Brain pericyte (primary cell): ENCODE measurements around the gene KCNQ2.

ENCODE experiments used
- DNase-seq: peaks from one replicate; pipeline ENCODE4 v3.0.0-alpha.2; 2012; ENCODE audit warnings: low read depth, low spot score

The KCNQ2 gene

DNA sequence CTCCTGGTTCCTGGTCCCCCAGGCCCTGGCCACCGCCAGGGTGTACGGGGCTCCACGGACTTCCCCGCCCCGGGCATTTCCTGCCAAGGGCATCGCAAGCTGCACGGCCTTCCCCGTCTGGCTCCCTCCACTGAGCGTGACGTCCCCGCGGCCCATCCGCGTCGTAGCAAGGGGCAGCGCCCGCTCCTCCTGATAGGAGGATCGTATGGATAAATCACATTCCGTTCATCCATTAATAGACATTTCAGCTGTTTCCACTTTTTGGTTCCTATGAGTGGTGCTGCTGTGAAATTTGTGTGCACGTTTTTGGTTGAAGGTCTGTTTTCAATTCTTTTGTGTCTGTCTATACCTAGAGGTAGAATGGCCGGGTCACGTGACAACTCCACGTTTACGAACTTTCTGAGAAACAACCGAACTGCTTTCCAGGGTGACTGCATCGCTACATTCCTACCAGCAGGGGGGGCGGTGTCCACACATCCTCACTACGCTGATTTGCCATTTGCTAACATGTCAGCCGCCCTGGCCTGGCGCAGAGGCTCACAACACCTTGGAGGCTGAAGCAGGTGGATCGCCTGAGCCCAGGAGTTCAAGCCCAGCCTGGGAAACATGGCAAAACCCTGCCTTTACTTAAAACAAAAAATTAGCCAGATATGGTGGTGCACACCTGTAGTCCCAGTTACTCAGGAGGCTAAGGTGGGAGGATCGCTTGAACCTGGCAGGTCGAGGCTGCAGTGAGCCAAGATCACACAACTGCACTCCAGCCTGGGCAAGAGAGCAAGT, 37.7 kb downstream of the KCNQ2 start:
- no peak for DNase-seq

- DNase-seq = no peak
Measured at GRCh38 chr20:63433756-63434531, 38.5 kb downstream of the KCNQ2 start.

GRCh38 chr20:63433351-63433750, 39.1 kb downstream of the KCNQ2 start:
- no peak for DNase-seq

DNA sequence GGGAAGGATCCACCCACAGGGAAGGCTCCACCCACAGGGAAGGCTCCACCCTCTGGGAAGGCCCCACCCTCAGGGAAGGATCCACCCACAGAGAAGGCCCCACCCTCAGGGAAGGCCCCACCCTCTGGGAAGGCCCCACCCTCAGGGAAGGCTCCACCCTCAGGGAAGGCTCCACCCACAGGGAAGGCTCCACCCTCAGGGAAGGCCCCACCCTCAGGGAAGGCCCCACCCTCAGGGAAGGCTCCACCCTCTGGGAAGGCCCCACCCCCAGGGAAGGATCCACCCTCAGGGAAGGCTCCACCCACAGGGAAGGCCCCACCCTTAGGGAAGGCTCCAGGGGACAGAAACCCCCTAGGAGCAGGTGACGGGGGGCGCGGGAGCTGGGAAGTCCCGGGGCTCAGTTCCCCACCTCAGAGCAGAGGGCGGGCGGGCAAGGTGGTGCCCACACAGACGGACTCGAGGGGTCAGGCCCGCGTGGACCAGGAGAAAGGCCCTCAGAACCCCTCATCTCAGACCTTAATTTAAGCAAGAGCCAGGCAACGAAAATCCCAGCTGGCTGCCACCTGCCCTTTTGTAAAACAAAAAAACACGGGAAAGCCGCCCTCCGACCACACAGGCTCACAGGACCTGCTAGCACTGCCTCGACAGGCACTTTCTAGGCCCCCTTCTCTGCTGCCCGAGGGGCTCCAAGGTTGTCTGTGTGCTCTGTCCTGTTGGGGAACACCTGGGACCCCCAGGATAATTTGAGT, 39.7 kb downstream of the KCNQ2 start:
- DNase-seq = no peak

GRCh38 chr20:63431944-63432343, 40.5 kb downstream of the KCNQ2 start:
- no peak for DNase-seq

GRCh38 chr20:63430891-63431290, 41.6 kb downstream of the KCNQ2 start:
- DNase-seq = no peak

DNA sequence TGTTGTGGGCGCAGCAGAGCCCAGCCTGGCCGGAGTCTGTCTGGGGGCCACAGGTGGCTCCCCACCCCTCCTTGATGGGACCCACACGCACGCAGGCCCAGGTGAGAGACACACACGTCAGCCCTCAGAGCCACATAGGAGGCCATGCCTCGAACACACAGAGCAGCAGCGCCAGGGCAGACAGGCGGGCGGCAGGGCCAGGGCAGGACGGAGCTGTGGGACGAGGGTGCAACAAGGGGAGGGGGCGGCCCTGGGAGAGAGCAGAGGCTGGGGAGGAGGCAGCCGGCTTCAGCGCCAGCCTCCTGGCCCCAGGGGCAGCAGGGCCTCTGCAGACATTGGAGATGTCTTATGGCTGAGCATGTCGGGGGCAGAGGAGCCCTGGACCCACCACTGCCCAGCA, 42.5 kb downstream of the KCNQ2 start:
- DNase-seq = no peak

DNA sequence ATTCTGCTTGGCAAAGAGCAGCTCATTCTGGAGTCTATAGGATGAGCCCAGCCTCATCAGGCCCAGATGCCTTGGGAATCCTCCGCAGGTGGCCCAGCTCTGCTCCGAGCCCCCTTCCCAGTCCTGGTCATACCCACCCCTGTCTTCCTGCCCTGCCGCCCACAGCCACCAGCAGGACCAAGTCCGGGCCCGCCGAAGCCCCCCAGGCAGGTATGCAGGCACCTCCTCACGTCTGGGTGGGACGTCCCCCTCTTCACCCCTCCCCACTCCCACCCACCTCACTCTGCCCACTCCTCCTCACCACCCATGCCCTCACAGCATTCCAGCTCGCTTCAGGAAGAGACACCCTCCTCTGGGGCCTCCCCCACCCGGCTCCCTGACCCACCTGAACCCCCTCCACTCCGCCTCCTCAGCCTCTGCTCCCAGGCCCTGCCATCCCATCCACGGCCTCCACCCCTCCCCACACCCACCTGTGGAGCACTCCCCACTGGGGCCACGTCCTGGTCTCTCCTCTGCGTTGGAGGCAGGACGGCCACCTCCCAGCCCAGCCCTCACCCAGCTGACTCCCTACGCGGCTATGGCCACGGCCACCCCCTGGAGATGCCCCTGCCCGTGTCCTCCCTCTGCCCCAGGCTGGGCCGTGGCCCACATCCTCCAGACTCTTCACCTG, 43.4 kb downstream of the KCNQ2 start:
- DNase-seq = no peak

GRCh38 chr20:63427724-63428330, 44.6 kb downstream of the KCNQ2 start:
- DNase-seq = no peak

GRCh38 chr20:63427206-63427605, 45.2 kb downstream of the KCNQ2 start:
- no peak for DNase-seq

DNA sequence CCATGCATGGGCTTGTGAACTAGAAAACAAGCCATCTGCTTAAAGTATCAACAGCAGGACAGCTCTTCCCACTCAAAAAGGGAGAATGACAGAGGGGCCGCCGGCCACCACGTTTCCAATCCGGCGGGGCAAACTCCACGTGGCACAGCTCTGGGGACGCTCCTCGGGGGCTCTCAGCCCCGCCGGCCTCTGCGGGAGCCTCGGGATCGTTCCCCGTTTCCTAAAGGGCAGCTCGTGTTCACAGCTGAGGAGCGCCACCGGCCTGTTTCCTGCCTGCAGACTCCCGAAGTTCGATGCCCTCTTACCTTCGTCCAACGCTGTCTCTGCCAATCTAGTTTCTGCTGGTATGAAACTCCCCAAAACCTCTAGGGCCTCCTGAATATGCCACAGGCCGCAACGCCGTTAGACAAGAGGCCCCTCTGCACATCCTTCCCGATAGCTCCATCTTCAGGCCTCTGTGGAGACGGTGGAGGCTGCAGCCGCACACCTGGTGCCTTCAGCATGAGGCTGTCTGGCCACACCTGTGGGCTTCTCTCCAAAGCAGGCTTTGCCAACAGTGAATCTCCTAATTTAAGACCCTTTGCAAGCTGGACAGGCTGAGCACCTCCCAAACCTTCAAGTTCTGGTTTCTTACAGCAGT, 46.5 kb downstream of the KCNQ2 start:
- DNase-seq = no peak

GRCh38 chr20:63424613-63425012, 47.8 kb downstream of the KCNQ2 start:
- no peak for DNase-seq

DNA sequence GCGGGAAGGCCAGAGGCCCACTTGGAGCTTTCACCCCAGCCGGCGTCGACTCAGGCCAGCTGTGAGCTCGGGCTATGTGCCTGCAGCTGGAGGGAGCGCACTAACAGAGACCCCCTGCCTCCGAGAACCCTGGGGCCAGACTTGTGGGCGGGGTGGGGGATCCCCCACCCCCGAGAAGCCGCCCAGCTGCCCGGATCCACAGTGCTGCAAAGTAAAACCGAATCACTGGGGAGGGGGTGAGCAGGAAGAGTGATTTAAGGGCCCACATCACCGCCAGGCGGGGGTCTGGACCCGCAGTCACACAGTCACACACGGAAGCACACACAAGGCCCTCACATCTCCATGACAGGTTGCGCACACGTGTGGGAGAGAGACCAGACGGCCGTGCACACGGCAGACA, 48.7 kb downstream of the KCNQ2 start:
- no peak for DNase-seq

DNA sequence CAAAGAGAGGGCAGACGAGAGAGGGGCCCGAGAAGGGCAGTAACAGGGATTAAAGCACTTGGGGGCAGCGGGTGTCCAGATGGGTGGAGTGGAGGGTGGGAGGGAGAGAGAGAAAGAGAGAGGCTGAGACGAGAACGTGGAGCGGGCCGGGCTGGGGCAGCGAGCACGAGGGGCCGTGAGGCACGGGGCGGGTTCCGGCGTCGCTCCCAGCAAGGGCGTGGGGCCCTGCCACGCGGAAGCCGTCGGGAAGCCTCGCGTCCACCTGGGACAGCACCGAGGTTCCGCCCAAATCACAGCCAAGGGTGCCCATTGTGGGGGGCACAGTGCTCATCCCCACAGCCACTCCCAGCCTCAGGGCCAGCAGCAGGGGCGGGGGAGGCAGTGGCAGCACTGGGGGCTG, 49.8 kb downstream of the KCNQ2 start:
- DNase-seq = no peak

- no peak for DNase-seq
Measured at GRCh38 chr20:63421913-63422312, 50.5 kb downstream of the KCNQ2 start.

DNA sequence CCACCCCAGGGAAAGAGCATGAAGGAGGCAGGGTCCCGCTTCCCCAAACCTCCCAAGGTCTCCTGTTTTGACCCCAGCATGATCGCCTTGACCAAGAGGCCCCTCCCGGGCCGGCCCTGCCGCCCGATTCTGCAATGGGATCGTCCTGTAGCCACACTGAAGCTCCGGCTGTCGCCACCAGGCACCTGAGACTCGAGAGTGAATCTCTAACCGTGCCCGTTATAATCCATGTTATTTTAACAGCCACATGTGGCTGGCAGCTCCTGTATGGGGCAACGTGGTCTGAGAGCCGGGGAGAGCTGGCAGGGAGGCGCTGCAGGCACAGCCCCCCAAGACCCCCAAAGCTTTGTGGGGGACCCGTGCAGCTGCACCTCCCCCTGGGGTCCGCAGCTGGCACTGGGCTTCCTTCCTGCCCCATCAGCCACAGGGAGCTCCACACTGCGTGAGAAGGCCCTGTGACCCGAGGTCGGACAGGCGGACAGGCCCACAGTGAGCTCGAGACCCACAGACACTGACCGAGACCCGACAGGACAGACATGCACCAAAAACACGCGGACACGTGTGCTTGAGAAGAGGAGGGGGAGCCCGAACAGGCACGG, 51.3 kb downstream of the KCNQ2 start:
- DNase-seq = no peak

GRCh38 chr20:63420359-63421093, 51.9 kb downstream of the KCNQ2 start:
- no peak for DNase-seq

DNA sequence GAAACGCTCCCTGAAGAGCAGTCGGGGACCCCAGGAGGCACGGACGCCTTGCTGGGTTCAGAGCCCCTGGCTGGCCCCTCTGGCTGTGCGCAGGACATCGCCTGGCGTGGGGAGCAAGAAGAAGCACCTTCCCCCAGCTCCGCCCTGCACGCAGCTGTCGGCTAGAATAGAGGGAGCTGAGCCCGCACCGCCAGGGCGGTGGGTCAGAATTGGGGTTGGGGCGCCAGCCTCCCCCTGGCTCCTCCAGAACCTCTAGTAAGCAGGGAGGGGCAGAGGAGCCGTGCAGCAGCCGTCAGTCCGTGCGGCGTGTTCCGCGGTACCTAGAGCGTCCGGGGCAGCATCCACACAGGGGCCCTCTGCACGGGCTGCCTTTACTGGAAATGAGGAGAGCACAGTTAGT, 53.2 kb downstream of the KCNQ2 start:
- DNase-seq = no peak

DNA sequence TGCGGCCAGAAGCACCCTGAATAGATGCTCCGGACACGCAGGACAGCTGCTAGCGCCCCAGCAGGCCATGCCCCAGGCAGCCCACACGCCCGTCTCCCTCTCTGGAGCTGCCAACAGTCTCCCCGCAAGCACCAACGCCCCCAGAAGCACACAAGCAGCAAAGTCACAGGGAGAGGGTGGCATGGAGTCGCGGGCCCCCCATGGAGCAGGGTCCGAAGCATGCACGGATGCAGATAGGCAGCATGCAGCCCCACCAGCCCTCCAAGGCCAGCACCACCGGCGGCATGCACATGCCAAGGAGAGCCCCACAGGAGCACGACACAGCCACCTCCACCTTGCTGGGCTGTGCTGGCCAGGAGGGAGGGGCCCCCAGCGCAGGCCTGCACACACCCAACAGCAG, 53.8 kb downstream of the KCNQ2 start:
- DNase-seq = no peak

DNA sequence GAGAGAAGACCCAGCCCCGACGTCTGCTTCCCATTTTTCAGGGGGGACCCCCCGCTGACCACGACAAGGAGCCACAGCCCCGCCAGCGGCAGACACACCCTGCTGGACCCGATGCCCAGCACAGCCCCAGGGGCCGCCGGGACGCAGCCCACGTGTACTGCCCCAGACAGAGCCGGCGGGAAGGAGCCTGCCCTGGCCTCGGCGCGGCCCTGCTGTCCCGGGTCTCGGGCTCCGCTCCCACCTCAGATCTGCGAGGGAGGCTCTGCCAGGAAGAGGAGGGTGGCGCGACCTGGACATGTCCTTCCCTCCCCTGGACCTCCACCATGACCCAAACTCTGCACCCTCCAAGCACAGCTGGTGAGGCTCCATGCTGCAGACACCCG, 54.7 kb downstream of the KCNQ2 start:
- no peak for DNase-seq
